Fibroblast of skin of right quadriceps (primary cell): Measurements from ENCODE around the gene DLL1.
"Not testable (repeated sequence)": the region's sequence is repeated elsewhere in the genome, so short reads cannot be mapped to it uniquely, and the experiment has no call there.

Experiments
- DNase-seq: peaks from one replicate; pipeline ENCODE4 v3.0.0-alpha.2; 2013

Gene DLL1

GRCh38 chr6:170266061-170266825, 24.6 kb downstream of the DLL1 start:
- DNase-seq, result no peak

DNA sequence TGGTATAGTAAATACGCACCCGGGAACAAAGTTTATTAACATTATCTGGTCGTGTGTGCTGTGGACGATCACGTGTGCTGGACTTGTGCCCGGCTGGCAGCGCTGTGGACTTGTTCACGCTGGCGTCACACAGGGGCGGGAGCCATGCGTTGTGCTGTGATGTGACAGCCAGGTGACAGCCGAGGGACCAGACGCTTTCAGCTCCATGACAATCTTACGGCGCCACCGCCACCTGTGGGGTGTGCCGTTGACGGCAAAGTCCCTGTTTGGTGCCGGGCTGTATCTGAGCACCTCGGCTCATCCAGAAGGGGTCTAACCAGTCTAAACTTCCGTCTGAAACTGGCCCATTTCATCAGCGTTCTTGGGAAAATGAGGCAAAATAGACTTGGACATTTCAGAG, 25.2 kb downstream of the DLL1 start:
- DNase-seq, result no peak

GRCh38 chr6:170264644-170265043, 26.2 kb downstream of the DLL1 start:
- not testable (repeated sequence) for DNase-seq

DNA sequence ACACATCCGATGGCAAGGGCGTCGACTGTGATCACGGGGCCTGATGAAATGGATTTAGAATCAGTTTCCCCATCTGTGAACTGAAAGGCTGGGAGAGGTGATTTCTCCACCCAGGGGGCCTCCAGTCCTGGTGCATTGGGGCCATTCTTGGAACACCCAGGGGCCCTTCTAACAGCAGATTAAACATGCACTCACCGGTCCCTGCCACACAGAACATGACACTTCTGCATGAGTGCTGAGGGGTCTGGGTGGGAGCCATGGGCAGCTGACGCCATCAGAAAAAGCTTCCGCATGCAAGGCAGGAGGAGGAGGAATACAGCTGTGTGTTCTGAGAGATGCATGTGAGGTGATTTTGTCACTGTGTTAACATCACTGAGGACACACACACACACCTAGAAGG, 26.8 kb downstream of the DLL1 start:
- no peak for DNase-seq

DNA sequence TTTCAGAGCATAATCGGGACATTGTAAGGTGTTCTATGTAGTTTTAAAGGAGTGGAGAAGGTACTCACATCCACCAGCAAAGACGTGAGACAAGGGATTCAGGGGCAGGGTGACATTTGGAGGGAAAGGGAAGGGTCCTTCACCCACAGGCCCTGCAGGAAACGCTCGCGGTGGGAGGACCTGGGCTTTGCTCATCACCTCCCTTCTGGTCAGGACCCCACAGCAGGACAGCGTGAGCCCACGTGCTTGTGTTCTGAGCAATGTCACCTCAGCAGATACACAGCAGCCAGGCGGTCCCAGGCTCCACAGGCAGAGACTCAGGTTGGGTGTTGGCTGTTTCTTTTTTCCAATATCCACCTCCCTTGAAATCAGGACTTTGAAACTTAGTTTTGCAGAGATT, 27.5 kb downstream of the DLL1 start:
- DNase-seq, result no peak

GRCh38 chr6:170262489-170263088, 28.3 kb downstream of the DLL1 start:
- no peak for DNase-seq

- DNase-seq, result no peak
Measured at GRCh38 chr6:170261643-170262488, 29.0 kb downstream of the DLL1 start.

DNA sequence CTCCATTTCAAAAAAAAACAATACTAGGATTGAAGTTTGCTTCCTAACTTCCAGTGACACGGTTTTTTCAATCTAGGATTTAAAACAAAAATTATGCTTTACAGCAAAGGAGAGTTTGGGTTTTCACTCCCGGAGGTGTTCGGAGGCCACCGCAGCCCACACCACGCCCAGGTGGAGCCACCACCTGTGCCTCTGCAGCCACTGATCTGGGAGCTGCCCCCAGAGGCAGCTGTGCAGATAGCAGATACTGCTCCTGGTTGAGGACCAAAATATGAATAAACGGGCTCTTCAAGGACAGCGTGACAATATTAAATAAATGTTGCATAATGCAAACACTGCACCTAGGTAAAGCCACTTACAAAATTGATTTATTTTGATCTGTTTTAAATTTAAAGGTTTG, 30.2 kb downstream of the DLL1 start:
- DNase-seq, result no peak

DNA sequence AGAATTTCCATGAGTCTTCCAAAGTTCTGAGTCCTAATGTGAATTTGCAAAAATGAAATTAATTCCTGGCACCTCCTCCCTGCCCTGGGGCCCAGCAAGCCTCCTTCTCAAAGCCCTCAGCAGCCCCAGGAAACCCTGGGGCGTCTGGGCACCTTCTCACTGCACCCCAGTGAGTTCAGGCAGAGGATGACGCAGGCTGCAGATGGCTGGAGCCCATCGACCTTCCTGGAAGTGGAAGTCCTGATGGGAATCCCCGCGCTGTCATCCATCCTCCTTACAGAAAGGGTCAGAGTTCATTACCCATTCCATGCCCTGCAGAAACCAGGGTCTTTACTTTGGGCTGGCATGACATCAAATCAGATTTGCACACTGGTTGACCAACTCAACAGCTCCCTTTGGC, 31.6 kb downstream of the DLL1 start:
- DNase-seq, result no peak

DNA sequence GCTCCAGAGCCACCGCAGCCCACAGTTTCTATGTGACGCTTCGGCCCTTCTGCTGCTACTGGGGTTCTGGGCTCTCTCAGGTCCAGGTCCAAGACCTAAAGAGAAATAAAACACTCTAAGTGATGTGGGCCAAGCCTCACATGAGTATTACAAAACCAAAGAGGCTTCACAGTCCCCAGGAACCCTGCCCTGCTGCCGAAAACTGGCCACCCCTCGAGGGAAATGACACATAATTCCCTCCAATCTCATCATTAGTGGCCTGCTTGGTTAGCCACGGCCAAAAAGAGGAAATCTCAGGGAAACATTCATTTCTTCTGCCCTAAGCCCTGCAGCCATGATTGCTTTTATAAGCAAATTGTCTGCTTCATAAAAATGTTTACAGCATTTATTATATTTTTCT, 32.5 kb downstream of the DLL1 start:
- no peak for DNase-seq

GRCh38 chr6:170257376-170257775, 33.5 kb downstream of the DLL1 start:
- no peak for DNase-seq

DNA sequence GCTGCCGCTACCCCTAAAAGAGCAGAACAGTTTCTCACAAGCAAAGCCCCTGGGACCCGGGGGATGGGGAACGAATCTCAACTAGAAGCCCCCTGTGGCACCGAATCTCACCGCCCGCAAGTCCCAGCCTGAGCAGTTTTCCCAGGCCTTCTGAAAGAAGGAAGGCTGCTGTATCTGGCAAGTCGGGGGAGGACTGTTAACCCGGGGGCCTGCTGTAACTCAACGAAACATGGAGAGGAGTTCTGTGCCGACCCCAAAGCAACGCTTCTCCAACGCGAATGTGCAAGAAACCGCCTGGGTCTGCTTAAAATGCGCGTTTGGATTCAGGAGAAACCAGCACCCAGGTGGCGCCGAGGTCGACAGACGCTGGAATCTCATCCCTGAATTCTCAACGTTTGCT, 34.2 kb downstream of the DLL1 start:
- no peak for DNase-seq

DNA sequence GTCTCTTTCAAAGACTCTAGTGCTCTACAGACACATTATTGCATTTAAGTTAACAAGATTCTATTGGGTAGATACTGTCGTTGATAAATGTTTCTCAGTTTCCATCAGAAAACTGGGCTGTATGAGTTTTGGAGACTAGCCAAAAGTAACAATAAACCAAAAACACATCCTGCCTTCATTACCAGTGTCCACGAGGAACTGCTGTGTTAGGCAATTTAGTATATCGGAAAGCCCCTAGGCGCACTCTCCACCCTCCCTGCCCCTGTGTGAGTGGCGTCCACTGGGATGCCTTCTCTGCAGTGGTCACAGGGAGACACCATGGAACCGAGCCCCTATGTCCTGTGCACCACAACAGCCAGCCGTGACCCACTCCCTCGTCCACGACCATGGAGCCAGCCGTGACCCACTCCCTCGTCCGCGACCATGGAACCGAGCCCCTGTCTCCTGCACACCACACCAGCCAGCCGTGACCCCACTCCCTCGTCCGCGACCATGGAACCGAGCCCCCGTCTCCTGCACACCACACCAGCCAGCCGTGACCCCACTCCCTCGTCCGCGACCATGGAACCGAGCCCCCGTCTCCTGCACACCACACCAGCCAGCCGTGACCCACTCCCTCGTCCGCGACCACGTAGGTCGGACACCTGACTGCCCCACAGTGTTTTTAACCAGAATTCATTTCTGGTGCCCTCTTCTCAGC, 35.3 kb downstream of the DLL1 start:
- DNase-seq, result no peak

DNA sequence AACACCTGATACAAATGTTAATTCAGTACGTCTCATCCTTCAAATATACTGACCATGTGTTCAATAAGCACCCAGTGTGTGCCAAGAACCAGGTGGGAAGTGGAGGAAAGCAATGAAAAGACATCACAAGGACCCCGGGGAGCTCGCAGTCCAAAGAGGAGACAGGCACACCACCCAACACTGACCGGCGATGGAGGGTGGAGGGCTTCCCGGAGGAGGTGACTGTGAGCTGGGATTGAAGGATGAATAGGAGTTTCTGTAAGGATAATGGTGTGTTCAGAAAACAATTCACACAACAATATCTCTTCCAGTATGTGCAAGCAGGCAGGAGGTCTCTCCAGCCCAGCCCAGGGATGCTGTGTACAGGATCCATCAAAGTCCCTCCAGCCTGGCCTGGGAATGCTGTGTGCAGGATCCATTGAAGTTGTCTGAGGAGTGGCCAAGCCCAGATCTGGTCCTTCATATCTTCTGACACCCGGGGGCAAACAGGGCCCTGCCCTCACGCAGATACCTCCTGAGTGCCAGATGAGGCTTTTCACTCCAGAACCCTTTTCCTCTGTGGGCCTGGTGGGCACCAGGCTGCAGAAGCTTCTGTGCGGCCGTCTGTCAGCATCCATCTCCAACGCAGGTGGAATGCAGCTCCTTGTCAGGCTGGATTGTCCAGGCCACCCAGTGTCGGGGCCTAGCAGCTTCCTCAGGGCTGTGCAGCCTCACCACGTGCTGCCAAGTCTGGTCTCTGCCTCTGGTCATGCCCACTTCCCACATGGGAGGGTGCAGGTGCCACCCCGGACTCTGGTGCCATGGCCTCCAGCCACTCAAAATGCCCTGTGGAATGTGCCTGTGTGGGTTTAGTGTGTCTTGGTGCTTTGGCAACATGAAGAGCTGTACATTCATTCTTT, 36.3 kb downstream of the DLL1 start:
- no peak for DNase-seq

DNA sequence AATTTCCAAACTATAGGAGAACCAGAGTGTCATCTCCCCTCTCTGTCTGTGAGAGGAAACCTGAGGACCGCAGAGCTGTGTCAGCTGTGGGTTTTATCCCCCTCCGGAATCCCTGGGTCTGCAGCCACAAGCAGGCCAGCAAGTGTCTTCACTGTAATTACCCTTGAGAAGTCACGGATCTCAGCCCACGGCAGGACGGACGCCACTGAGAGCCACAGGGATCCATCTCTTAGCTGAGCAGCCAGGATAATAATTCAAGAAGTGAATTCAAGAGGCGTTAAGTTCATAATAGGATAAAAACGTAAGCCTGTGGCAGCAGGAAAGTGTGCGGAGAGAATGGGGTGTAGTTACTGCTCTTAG, 37.0 kb downstream of the DLL1 start:
- DNase-seq, result no peak

DNA sequence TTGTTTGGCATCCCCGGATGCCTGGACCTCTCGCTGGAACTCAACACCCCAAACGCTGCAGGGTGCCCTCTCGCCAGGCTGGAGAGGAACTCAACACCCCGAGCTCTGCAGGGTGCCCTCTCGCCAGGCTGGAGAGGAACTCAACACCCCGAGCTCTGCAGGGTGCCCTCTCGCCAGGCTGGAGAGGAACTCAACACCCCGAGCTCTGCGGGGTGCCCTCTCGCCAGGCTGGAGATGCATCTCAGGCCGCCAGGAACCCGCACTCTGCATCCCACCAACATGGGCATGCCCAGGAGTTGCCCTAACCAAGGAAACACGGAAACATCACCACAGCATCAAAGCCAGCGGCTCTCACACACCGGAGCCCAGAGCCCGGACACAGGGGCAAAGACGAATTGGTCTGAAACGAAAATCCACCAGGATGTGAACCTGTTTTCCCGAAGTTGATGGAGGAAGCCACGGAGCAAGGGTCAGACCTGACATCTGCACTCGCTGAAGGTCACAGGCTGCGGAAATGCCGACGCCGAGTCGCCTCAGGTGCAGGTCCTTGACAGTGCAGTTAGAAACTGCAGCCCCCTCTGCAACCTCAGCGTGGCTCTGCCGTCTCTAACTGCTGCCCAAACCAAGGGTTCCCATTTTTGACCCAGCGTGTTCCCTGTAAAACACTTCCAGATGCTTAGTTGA, 37.5 kb downstream of the DLL1 start:
- no peak for DNase-seq

- DNase-seq, result no peak
Measured at GRCh38 chr6:170251776-170252571, 38.9 kb downstream of the DLL1 start.

GRCh38 chr6:170250981-170251775, 39.7 kb downstream of the DLL1 start:
- DNase-seq, result no peak

- no peak for DNase-seq
Measured at GRCh38 chr6:170250455-170250854, 40.4 kb downstream of the DLL1 start.

GRCh38 chr6:170249817-170250216, 41.1 kb downstream of the DLL1 start:
- no peak for DNase-seq
